ENCODE data around the gene EIF5AL1.

The EIF5AL1 gene

DNA sequence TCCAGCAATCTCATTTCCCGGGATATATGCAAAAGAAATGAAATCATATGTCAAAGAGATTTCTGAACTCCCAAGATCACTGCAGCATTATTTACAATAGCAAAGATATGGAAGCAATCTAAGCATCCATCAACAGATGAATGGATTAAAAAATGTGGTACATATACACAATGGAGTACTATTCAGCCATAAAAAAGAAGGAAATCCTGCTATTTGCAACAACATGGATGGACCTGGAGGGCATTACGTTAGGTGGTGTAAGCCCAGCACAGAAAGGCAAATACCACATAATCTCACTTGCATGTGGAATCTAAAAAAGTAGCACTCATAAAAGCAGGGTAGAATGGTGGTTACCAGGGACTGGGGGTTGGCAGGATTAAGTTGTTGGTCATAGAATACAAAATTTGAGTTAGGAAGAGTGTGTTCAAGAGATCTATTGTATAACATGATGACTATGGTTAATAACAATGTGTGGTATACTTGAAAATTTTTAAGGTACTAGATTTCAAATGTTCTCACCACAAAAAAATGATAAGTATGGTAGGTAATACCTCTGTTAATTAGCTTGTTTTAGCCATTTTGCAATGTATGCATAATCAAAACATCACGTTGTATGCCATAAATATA is 32.9 kb upstream of the EIF5AL1 start:
- H3K36me3 Mint-ChIP-seq: no peaks in the 10 kb centered on the region

DNA sequence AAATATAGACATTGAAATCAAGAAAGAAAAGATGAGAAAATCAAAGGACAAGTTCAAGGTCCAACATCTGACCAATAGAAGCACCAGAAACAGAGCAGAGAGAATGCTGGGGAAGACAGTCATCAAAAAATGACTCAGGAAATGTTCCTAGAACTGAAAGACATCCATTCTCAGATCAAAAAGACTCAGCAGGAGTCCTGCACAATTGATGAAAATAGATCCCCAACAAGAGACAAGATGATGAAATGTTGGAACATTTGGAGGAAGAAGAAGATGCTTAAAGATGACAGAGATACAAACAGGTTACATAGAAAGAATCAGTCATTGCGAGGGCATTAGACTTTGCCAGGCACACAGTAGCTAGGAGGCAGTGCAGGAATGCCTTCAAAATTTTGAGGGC is 30.0 kb upstream of the EIF5AL1 start:
- Mint-ChIP-seq H3K36me3 (no peaks in the 10 kb centered on the region), H3K4me1 (no peaks in the 10 kb centered on the region), H3K4me3 (no peak overlapping the region), H3K27ac (no peak overlapping the region), H3K9me3 (no peaks in the 10 kb centered on the region)
- DNase-seq (ENCODE audit: low spot score in 2 of 2): no peak
- ATAC-seq: no peak

More for the DNA sequence above, 32.9 kb upstream of the EIF5AL1 start:
- ATAC-seq (no peak), DNase-seq (ENCODE audit: low spot score in 2 of 2) (no peak)
- Mint-ChIP-seq H3K27ac (no peak overlapping the region), H3K4me1 (no peaks in the 10 kb centered on the region), H3K9me3 (no peaks in the 10 kb centered on the region), H3K4me3 (no peak overlapping the region)

DNA sequence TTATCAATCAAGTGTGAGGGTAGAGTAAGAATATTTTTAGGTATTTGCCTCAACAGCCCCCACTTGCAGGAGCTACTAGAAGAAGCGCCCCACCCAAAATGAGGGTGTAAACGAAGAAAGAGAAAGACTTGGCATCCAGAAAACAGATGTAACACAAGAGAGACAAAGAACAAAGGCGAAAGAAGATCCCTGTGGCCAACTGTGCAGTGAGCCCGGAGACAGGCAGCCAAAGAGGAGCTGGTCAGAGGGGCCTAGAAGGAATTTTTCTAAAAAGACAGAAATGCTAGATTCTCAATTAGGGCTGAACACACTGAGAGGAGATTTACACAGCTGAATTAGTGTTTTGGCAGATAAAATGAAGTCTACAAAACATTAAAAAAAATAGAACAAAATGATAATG is 29.6 kb upstream of the EIF5AL1 start:
- Mint-ChIP-seq H3K4me1 (no peaks in the 10 kb centered on the region), H3K27ac (no peak overlapping the region), H3K36me3 (no peaks in the 10 kb centered on the region), H3K9me3 (no peaks in the 10 kb centered on the region), H3K4me3 (no peak overlapping the region)
- ATAC-seq (no peak), DNase-seq (ENCODE audit: low spot score in 2 of 2) (no peak)

DNA sequence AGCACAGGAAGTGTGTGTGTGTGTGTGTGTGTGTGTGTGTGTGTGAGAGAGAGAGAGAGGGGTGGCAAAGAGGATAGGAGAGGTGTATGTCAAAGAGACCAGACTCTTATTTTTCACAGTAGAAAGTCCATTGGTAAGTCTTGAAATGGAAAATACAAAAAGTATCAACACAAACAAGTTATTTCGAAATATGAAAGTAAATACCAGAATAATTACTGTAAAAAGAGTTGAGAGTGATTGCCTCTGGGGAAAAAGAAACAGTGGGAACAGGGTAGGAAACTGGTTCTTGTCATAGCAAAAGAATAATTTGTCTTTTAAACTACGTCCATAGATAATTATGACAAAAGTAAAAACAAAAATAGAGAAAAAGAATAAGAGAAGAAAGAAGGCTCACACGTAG is 29.0 kb upstream of the EIF5AL1 start:
- no peak overlapping the region for H3K4me3 Mint-ChIP-seq
- no peak for DNase-seq (ENCODE audit: low spot score in 2 of 2)
- H3K9me3 Mint-ChIP-seq: no peaks in the 10 kb centered on the region
- no peaks in the 10 kb centered on the region for H3K36me3 Mint-ChIP-seq
- no peaks in the 10 kb centered on the region for H3K4me1 Mint-ChIP-seq
- no peak overlapping the region for H3K27ac Mint-ChIP-seq
- no peak for ATAC-seq

DNA sequence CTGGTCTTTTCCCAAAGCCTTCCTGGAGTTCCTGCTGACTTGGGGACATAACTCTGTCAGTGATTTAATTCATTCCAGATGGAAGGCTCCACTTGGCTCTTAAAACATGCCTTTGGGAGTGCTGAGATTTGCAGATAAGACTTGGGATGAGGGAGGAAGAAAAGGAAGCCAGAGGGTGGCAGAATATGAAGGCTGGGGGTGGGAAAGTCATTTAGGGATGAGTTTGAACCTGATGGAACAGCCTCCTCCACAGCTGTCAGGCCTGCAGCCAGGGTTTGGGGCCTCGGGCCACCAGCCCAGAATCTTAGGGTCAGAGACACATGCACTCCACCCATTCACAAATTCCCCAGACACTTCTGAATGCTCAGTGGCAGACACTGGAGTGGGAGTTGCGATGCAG is 28.4 kb upstream of the EIF5AL1 start:
- Mint-ChIP-seq H3K27ac (no peak overlapping the region), H3K4me1 (no peaks in the 10 kb centered on the region), H3K4me3 (no peak overlapping the region), H3K9me3 (no peaks in the 10 kb centered on the region), H3K36me3 (no peaks in the 10 kb centered on the region)
- ATAC-seq: no peak
- no peak for DNase-seq (ENCODE audit: low spot score in 2 of 2)

DNA sequence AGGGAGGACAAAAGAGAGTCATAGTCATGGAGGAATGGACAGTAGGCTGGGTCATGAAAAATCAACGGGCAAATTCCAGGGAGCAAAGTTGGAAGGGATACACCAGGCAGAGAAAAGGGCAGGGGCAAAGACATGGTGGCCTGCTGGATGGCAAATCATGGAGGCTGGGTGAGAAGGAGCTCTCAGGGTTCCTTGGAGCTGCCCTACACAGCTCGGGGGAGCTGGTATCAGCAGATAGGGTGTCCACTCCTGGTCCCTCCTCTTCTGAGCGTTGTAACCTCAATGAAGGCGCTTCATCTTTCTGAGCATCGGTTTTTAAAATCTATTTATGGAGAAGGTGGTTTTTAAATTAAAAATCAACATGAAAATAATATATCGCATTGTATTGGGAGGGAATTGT is 27.9 kb upstream of the EIF5AL1 start:
- H3K4me3 Mint-ChIP-seq: no peak overlapping the region
- DNase-seq (ENCODE audit: low spot score in 2 of 2) (no peak), ATAC-seq (no peak)
- H3K27ac Mint-ChIP-seq: no peak overlapping the region
- no peaks in the 10 kb centered on the region for H3K4me1 Mint-ChIP-seq
- H3K36me3 Mint-ChIP-seq: no peaks in the 10 kb centered on the region
- no peaks in the 10 kb centered on the region for H3K9me3 Mint-ChIP-seq

DNA sequence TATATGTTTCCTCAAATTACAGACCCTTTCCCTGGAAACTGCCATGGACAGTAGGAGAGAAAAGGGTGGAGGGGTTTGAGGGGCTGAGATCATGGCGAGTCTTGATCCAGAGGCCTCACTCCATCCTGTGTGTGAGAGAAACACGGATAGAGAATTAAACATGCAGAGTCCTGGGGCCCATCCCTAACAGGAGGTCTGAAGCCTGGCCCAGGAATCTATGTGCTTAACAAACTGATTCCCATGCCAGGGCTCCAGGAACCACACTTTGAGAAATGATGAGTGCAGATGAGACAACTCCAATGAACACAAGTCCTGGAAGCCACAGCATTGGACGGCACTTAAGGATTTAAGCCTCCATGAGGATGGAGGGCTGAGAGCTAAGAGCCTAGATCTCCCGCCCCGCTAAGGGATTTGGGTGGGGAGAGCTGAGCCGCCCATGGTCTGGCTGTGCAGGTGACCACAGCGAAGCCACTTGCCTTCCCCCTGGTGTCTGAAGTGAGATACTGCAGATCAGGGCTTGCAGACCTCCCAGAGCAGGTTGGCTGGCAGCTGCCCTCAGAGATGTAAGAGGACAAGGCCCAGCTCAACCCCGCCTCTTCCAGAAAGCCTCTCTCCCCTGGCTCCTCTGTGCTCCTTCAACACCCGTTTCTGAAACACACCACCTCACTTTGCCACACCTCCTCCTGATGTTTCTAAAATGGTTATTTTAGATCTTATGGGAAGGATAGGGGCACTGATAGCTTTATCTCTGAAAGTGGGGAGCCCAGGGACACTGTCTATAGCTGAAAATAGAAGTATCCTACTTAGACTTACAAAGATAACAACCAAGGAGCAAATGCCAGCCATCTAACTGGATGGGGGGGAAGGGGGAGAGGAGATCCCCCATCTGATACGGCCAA is 24.8 kb upstream of the EIF5AL1 start:
- ATAC-seq (peak; percentile 68), DNase-seq (ENCODE audit: low spot score in 2 of 2) (peak in 1 of 2 donors; percentile 14)
- H3K36me3 Mint-ChIP-seq: no peaks in the 10 kb centered on the region
- H3K4me3 Mint-ChIP-seq: no peak overlapping the region
- H3K27ac Mint-ChIP-seq: no peak overlapping the region
- H3K9me3 Mint-ChIP-seq: no peaks in the 10 kb centered on the region
- no peaks in the 10 kb centered on the region for H3K4me1 Mint-ChIP-seq

DNA sequence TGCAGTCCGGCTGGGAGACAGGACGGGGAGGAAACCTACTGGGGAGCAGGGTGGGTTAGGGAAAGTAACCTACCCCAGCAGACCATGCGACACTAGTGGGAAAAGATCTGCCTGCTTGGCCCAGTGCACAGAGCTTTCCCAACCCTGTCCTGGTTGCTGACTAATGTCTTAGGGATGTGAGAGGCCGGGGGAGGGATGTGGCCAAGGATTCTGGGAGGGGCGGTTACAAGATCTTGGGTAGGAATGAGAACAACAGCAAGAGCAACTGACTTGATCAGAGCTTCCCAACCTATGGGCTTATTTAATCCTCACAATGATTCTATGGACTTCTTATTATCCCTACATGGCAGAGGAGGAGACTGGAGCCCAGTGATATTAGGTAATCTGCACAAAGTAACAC is 24.0 kb upstream of the EIF5AL1 start:
- Mint-ChIP-seq H3K27ac (no peak overlapping the region), H3K4me3 (no peak overlapping the region), H3K36me3 (no peaks in the 10 kb centered on the region), H3K4me1 (no peaks in the 10 kb centered on the region), H3K9me3 (no peaks in the 10 kb centered on the region)
- ATAC-seq (no peak), DNase-seq (ENCODE audit: low spot score in 2 of 2) (no peak)

DNA sequence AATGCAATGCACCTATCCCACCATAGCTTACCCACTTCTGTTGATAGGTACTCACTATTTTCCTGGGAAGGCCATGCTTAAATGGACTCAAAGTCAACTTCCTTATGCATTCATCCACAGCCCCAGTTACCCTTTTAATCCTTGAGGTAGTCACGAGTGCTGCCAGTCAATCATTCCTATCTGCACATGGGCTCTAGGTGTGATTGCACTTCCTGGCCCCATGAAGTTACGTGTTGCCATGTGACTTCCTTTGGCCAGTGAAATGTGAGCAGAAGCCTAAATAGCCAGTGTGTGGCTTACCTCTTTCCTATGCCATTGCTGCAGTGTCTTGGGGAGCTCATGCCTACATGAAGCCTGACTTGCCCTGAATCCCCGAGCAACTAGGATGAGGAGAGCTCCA is 23.5 kb upstream of the EIF5AL1 start:
- no peaks in the 10 kb centered on the region for H3K9me3 Mint-ChIP-seq
- no peaks in the 10 kb centered on the region for H3K4me1 Mint-ChIP-seq
- H3K27ac Mint-ChIP-seq: no peak overlapping the region
- no peak overlapping the region for H3K4me3 Mint-ChIP-seq
- H3K36me3 Mint-ChIP-seq: no peaks in the 10 kb centered on the region
- DNase-seq (ENCODE audit: low spot score in 2 of 2) (no peak), ATAC-seq (no peak)

DNA sequence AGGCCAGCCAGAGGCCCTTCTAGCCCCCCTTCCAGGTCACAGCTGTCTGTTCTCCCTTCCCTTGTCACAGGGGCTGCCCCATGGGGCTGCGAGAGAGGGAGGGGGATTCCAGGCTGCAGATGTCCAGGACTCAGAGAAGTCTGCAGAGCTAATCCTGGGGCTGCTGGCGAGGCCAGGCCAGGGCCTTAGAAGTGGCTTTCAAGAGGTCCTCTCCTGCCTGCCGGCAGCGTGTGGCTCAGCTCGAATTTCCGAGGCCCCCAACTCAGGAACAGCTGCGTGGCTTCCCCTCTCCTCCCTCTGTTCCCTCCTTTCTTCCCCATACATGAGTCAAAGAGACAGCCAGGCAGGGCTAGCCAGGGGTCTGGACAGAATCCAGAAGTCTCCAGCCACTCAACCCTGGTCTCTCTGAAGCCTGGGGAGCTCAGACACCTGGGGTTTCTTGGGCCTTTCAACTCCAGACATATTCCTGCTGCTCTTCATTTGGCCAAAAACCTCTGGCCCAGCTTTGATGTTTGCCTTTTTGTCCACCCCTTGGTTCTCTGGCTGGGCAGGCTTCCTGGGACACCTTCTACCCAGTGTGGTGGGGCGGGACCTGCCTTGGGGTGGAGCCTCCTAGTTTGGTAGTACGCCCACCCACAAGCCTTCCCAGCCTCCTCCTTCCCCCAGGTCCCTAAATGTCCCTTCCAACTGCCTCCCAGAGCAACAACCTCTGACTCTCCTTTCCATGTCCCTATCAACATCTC is 21.8 kb upstream of the EIF5AL1 start:
- H3K4me3 Mint-ChIP-seq: no peak overlapping the region
- no peak overlapping the region for H3K27ac Mint-ChIP-seq
- H3K36me3 Mint-ChIP-seq: no peaks in the 10 kb centered on the region
- DNase-seq (ENCODE audit: low spot score in 2 of 2) (no peak), ATAC-seq (no peak)
- no peaks in the 10 kb centered on the region for H3K4me1 Mint-ChIP-seq
- no peaks in the 10 kb centered on the region for H3K9me3 Mint-ChIP-seq

DNA sequence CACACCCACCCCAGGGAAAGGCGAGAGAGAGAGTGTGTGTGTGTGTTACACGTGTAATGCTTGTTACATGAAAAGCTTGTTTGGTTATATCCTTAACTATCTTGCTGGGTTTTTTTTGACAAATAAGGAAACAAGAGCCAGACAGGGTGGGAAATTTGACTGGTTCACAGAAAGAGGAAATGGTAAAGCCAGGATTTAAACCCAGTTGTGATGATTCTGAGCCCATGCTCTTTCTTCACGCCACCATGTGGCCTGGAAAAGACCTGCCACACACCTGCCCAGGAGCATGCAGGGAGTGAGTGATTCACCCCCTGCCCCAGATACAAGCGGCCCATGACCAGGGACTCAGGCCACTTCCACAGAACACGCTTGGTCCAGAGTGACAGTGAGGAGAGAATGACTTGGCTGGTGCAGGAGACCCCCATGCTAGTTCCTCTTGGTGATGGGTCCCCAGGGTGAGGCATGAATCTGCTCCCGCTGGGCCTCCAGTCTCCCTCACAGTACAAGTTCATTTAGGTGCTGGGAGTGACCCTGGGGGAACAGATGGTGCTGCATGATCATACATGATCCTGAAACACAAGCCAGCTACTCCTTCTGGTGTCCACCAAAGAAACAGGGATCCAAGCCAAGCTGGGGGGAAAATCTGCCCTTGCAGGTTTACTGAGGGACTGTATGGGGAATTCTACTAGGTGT is 21.0 kb upstream of the EIF5AL1 start:
- no peak for ATAC-seq

DNA sequence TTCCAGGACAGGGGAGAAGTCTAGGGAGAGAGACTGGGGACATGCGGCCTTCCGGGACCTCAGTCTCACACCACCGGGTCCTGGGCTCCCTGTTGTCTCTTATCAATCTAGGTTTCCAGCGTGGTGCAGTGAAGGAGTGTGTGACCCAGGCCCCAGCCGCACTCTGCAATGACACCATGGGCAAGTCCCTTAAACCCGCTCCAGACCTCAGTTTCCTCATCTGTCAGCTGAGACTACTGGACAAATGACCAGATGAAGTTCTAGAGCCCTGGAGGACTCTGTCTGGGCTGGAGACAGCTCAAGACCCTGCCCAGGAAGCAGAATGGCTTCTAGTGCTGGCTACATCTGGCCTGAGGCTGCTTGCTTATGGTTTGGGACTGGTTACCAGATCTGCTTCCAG is 20.1 kb upstream of the EIF5AL1 start:
- no peak for ATAC-seq
- Mint-ChIP-seq H3K9me3 (no peaks in the 10 kb centered on the region), H3K27ac (no peak overlapping the region), H3K4me1 (peaks cover 6% of the 10 kb centered on the region), H3K36me3 (no peaks in the 10 kb centered on the region), H3K4me3 (no peak overlapping the region)
- DNase-seq (ENCODE audit: low spot score in 2 of 2): no peak

More for the DNA sequence above, 21.0 kb upstream of the EIF5AL1 start:
- Mint-ChIP-seq H3K4me1 (no peaks in the 10 kb centered on the region), H3K9me3 (no peaks in the 10 kb centered on the region), H3K36me3 (no peaks in the 10 kb centered on the region), H3K27ac (no peak overlapping the region), H3K4me3 (no peak overlapping the region)
- no peak for DNase-seq (ENCODE audit: low spot score in 2 of 2)

DNA sequence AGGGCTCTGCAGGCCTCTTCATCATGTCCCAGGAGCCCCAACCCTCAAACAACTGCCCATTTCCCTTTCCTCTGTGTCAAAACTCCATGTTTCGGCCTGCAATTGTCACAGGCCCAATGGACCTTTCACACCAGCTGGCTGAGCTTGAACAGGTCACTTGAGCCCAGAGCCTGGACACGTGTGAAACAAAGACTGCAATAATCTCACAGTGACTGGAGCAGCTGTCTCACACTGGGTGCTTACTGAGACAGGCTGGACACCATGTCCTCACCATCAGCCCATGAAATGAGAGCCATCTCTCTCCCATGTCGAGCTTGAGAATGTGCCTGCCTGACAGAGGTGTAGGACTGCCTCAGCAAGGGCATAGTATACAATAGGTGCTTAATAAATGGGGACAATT is 19.5 kb upstream of the EIF5AL1 start:
- no peaks in the 10 kb centered on the region for H3K36me3 Mint-ChIP-seq
- no peak overlapping the region for H3K4me3 Mint-ChIP-seq
- H3K4me1 Mint-ChIP-seq: peaks cover 8% of the 10 kb centered on the region
- no peaks in the 10 kb centered on the region for H3K9me3 Mint-ChIP-seq
- H3K27ac Mint-ChIP-seq: no peak overlapping the region
- DNase-seq (ENCODE audit: low spot score in 2 of 2) (no peak), ATAC-seq (no peak)

DNA sequence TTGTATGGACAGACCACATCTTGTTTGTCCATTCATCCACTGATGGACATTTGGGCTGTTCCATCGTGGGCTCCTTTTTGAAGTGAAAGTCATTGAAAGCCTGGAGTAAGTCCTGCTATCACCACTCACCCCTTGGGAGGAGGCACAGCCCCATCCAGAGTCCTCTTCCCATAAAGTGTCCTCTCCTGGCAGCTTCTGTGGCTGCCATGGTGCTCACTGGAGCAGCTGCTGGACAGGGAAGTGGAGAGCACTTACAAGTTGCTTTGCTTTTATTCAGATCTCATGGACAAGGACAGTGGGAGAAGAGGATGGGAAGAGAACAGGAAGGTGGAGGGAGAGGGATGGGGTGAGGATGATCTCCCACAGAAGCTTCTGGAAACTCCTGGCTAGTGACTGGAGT is 18.5 kb upstream of the EIF5AL1 start:
- no peak for ATAC-seq
- no peaks in the 10 kb centered on the region for H3K9me3 Mint-ChIP-seq
- DNase-seq (ENCODE audit: low spot score in 2 of 2): no peak
- peaks cover 8% of the 10 kb centered on the region for H3K4me1 Mint-ChIP-seq
- H3K27ac Mint-ChIP-seq: no peak overlapping the region
- H3K4me3 Mint-ChIP-seq: no peak overlapping the region
- no peaks in the 10 kb centered on the region for H3K36me3 Mint-ChIP-seq

Data from stimulated activated effector memory CD8-positive, alpha-beta T cell treated with anti-CD3 and anti-CD28 coated beads, Interleukin-12 subunit alpha, Interleukin-12 subunit beta, amount 100 ng/mL, for 72 hours (primary cell).